GM21529 (cell line): Measurements from ENCODE around the gene HOXC4.

ENCODE experiments used
- ATAC-seq: cut with Tn5 transposase; IDR thresholded peaks from one replicate; pipeline ENCODE4 v1.9.1; 2021; ENCODE audit not compliant: unreplicated experiment

HOXC4 gene

GRCh38 chr12:54053751-54054741, at the start of gene HOXC4:
TSS of gene HOXC4 (plus strand) at chr12:54053835. CDS start at chr12:54053923, 88 bp downstream.
- ATAC-seq = peak; percentile 47

GRCh38 chr12:54004063-54004840, 49.4 kb upstream of the HOXC4 start:
- no peak for ATAC-seq

- no peak for ATAC-seq
Measured at GRCh38 chr12:54004841-54005530, 48.6 kb upstream of the HOXC4 start.

- no peak for ATAC-seq
Measured at GRCh38 chr12:54005531-54005852, 48.1 kb upstream of the HOXC4 start.

DNA sequence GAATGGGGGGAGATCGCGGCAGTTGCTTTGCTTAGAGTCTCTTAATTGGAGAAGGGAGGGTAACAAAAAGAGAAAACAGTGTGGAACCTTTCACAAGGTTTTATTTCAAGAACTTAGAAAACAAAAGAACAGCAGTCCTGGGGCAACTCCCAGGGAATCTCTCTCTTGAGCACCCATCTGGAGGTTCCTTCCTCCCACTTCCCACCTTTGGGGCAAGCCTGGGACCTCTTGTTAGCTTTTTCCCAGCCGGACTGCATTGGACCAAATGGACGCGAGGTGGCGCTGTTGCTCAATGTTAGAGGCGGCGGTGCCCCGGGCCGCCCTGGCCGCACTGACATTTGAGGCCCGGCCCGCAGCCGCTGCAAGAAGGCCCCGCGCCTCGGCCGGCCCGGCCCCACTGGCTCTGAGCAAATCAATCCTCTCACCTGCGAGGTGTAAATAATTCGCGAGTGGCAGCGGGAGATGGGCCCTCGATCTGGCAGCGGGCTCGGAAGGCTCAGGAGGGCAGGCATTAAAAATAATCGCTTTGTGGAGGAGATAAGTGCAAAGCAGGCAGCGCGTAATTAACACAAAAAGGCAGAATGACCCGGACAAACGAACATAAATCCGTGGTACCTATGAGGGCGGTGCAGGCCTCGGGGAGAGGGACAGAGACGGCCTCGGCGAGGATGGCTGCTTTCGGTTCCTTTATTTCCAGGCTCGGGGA, 47.6 kb upstream of the HOXC4 start:
- peak; percentile 84 for ATAC-seq

GRCh38 chr12:54006559-54007220, 46.9 kb upstream of the HOXC4 start:
- no peak for ATAC-seq

DNA sequence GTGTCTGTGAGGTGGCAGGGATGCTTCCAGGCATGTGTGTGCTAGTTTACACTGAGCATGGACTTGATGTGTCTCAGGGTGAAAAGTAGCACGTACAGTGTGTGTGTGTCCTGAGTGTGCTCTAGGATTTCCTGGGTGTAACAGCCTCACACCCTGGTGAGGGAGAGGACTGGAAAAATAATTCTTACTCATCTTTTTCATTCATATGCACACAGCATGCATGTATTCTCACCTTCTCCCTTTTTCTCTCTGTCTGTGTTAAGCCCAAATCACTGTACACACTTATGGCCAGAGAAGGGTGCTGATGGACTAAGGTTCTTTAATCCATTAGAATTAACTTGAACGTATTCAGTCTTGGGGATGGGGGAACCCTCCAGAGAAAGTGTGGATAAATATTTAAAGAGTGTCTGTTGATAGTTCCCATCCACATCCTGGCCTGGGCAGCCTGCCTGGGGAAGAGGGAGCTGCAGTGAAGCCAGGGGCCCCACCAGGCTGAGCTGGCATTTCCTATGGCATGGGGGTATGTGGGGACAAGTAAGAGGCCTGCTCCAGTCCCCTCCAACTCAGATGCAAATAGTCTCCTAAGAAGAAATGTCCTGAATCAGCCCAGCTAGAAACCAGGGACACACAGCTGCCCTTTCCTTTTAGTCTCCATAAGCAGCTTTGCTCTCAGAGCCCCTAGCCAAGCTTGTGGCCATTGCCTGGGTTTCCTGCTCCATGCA, 45.9 kb upstream of the HOXC4 start:
- no peak for ATAC-seq

DNA sequence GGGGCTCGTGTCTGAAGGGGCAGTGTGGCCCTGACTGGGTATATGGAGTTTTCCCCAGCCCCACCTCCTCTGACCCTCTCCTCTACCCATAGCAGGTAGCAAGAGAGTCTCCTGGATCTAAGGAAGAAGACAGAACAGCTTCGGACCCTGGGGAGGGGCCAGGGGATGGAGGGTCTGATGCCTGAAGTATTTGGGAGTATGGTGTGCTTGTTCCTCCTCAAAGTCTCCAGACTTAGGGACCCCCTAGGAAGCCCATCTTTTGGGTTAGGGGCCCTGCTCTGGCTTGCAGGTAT, 45.4 kb upstream of the HOXC4 start:
- ATAC-seq = no peak

- ATAC-seq = no peak
Measured at GRCh38 chr12:54009171-54010052, 44.2 kb upstream of the HOXC4 start.

DNA sequence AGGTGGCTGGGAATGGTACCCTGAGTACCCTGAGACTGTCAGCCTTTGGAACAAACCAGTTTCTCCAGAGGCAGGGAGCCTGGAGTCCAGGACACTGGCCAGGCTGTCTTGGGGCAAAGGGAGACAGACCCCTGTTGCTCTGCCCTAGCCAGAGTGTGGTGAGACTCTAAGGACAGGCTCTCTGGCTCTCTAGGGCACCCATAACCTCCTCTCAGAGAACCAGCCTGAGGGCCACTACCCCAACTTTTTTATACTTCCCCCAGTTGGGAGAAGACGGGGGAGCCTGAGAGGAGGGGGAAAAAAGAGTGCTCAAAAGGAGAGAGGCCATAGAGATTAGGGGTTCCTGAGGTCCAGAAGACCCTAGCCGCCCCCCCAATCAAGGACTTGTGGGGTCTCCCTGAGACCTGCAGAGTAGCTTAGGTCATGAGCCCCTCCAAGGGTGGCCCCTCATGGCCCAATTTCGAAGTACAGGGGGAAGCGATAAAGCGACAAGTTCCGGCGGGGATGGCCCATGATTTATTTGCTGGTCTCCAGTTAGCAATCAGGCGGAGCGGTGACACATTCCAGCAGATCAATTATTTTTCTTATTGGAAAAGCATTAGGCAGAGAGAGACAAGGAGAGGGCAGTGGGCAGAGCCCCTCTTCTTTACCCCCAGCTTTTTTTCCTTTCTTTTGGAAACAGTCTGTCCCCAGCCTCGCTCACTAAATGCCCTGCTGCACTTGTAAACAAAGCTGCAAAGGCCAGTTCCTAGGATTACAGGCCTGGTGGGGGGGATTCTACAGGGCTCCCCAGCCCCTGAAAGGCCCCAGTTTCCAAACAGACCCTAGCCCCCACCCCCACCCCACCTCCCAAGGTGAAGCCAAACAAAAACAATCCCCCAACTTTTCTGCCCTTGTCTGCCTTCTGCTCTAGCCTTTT, 43.3 kb upstream of the HOXC4 start:
- no peak for ATAC-seq

- ATAC-seq = no peak
Measured at GRCh38 chr12:54010972-54011664, 42.5 kb upstream of the HOXC4 start.

DNA sequence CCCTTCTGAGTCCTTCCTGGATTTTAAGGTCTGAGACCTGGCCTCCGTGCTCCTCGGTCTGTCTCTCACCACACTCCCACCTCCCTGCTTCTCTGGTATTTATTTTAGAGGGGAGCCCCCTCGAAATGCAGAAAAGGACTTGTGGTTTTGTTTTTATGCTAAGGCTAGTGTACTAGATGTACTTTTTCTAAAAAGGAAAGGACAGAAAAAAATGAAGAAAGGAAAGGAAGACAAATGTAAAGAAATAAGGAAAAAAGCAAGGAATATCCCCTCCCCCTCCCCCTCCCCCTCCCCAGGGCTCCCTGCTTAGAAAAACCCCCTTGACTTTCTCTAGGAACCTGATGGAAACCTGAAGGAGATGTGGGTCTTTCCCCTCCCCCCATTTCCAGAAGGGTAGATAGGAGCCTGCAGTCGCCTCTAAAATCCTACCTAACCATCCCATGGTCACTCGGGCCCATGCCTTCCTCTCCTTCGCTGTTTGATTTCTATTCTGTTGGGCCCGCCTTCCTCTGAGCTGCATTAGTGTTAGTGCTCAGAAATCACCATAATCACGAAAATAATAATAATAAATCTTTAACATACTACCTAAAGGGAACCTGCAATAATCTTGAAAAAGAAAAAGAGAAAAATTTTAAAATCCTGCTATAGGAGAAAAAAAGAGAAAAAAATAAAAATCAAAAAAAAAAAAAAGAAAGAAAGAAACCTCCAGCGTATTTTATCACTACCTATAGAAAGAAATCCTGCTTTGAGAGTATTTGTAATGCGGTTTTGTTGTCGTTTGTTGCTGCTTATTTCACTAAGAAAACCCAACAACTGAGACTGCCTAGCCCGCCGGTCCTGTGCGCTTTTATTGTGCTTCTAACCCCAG, 41.7 kb upstream of the HOXC4 start:
- no peak for ATAC-seq

- ATAC-seq = no peak
Measured at GRCh38 chr12:54012631-54013409, 40.8 kb upstream of the HOXC4 start.

DNA sequence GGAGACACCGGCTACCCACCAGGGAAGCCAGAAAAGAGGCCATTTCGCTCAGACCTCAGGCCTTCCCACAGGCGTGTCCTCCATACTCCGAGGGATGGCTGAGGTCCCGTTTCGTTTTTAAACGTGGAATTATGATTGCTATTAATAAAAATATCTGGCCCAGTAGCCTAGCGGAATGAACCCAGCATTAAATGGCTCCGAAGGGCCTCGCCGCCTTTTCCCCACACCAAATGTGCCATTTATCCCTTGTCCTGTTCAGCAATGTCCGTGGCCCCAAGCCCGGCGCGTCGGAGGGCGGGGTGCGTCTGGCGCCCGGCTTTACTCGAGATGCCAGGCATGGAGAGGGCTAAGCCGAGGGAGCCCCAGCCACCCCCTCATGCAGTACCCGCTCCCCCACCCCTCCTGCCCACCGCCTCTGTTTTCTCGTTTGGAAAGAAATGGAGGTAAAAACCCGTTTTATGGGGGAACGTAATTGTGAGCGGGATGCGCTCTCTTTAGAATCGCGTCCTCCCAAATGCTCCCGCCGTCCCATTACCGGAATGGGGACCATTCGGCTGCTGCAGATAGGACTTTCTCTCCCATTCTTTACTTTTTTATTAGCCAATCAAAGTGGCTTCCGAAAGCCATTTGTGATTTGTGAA, 39.1 kb upstream of the HOXC4 start:
- no peak for ATAC-seq
